ENCODE data around the gene GANAB.

GANAB gene

GRCh38 chr11:62607714-62608113 is 38.7 kb downstream of the GANAB start:
- TF ChIP-seq POLR2A (IDR thresholded peaks at IDR 0.05; ENCODE audit: extremely low read depth, insufficient read length) (no peak), CTCF (IDR thresholded peaks at IDR 0.05; ENCODE audit: low read depth, low read length) (no peak), MYC (IDR thresholded peaks at IDR 0.05; ENCODE audit: low read depth, low read length) (no peak), MAX (IDR thresholded peaks at IDR 0.05; ENCODE audit: low read depth, low read length) (no peak)
- H3K4me3 ChIP-seq (ENCODE audit: low read depth, low read length) = no peak overlapping the region
- peak; percentile 25 for DNase-seq (ENCODE audit: low read depth)

GRCh38 chr11:62605902-62606301 is 40.5 kb downstream of the GANAB start:
- TF ChIP-seq MAX (IDR thresholded peaks at IDR 0.05; ENCODE audit: low read depth, low read length) = no peak
- TF ChIP-seq MYC (IDR thresholded peaks at IDR 0.05; ENCODE audit: low read depth, low read length) = no peak
- TF ChIP-seq POLR2A (IDR thresholded peaks at IDR 0.05; ENCODE audit: extremely low read depth, insufficient read length) = no peak
- no peak for TF ChIP-seq CTCF (IDR thresholded peaks at IDR 0.05; ENCODE audit: low read depth, low read length)
- no peak for DNase-seq (ENCODE audit: low read depth)
- H3K4me3 ChIP-seq (ENCODE audit: low read depth, low read length) = no peak overlapping the region

GRCh38 chr11:62605467-62605866 is 40.9 kb downstream of the GANAB start:
- no peak for DNase-seq (ENCODE audit: low read depth)
- no peak overlapping the region for H3K4me3 ChIP-seq (ENCODE audit: low read depth, low read length)
- TF ChIP-seq MAX (IDR thresholded peaks at IDR 0.05; ENCODE audit: low read depth, low read length) (no peak), POLR2A (IDR thresholded peaks at IDR 0.05; ENCODE audit: extremely low read depth, insufficient read length) (no peak), CTCF (IDR thresholded peaks at IDR 0.05; ENCODE audit: low read depth, low read length) (no peak), MYC (IDR thresholded peaks at IDR 0.05; ENCODE audit: low read depth, low read length) (no peak)

- TF ChIP-seq POLR2A (IDR thresholded peaks at IDR 0.05; ENCODE audit: extremely low read depth, insufficient read length) (no peak), MAX (IDR thresholded peaks at IDR 0.05; ENCODE audit: low read depth, low read length) (no peak), CTCF (IDR thresholded peaks at IDR 0.05; ENCODE audit: low read depth, low read length) (no peak), MYC (IDR thresholded peaks at IDR 0.05; ENCODE audit: low read depth, low read length) (no peak)
- H3K4me3 ChIP-seq (ENCODE audit: low read depth, low read length) = no peak overlapping the region
- no peak for DNase-seq (ENCODE audit: low read depth)
These were observed 41.8 kb downstream of the GANAB start for GRCh38 chr11:62604460-62605120.

- no peak for DNase-seq (ENCODE audit: low read depth)
- H3K4me3 ChIP-seq (ENCODE audit: low read depth, low read length) = no peak overlapping the region
- TF ChIP-seq MAX (IDR thresholded peaks at IDR 0.05; ENCODE audit: low read depth, low read length) (no peak), POLR2A (IDR thresholded peaks at IDR 0.05; ENCODE audit: extremely low read depth, insufficient read length) (no peak), CTCF (IDR thresholded peaks at IDR 0.05; ENCODE audit: low read depth, low read length) (no peak), MYC (IDR thresholded peaks at IDR 0.05; ENCODE audit: low read depth, low read length) (no peak)
These were observed 42.6 kb downstream of the GANAB start for GRCh38 chr11:62603776-62604299.
